Lung (tissue), 12 donors: ENCODE data around the gene UBE2L5. TPM values are rescaled to one million over a fixed set of nuclear protein-coding genes. Genes with fewer than 3 reads are reported as not detected.
"Not testable (repeated sequence)": the region's sequence is repeated elsewhere in the genome, so short reads cannot be mapped to it uniquely, and the experiment has no call there.

ENCODE experiments used
- ATAC-seq: fragments of 200-7000 bp; cut with Tn5 transposase; one replicate; pipeline ENCODE4 v1.9.1; 2020; ENCODE audit warnings: moderate number of reproducible peaks; ENCODE audit not compliant: insufficient read depth, low FRiP score
- DNase-seq, 3 donors: peaks; one replicate each; pipeline ENCODE4 v3.0.0-alpha.2; 2013 to 2017
- H3K27ac ChIP-seq, 2 donors: one replicate each; pipeline ENCODE4 v1.5.1; 2013; ENCODE audit warnings: mild to moderate bottlenecking in 2 of 2, moderate library complexity in 2 of 2, control low read depth in 1 of 2, inconsistent platforms in 1 of 2, low read depth in 1 of 2, low read length in 1 of 2
- H3K27me3 ChIP-seq, 3 donors: one replicate each; pipeline ENCODE4 v1.5.1; 2013; ENCODE audit warnings: low read length in 2 of 3; ENCODE audit not compliant: control insufficient read depth in 3 of 3, insufficient read depth in 3 of 3
- H3K36me3 ChIP-seq, 4 donors: one replicate each; pipeline ENCODE4 v1.5.1; 2013; ENCODE audit warnings: low read length in 4 of 4, mild to moderate bottlenecking in 1 of 4, moderate library complexity in 1 of 4; ENCODE audit not compliant: control insufficient read depth in 4 of 4, insufficient read depth in 4 of 4
- H3K4me1 ChIP-seq, 5 donors: one replicate each; pipeline ENCODE4 v1.5.1; 2013; ENCODE audit warnings: low read length in 5 of 5, mild to moderate bottlenecking in 2 of 5, moderate library complexity in 1 of 5; ENCODE audit not compliant: control insufficient read depth in 5 of 5, insufficient read depth in 5 of 5
- H3K4me3 ChIP-seq: one replicate; pipeline ENCODE4 v1.5.1; 2013; ENCODE audit warnings: mild to moderate bottlenecking, control low read depth, moderate library complexity
- H3K9ac ChIP-seq, 2 donors: one replicate each; pipeline ENCODE4 v1.5.1; 2013; ENCODE audit warnings: low read length in 2 of 2, control low read depth in 1 of 2; ENCODE audit not compliant: insufficient read depth in 1 of 2
- H3K9me3 ChIP-seq, 4 donors: one replicate each; pipeline ENCODE4 v1.5.1; 2013; ENCODE audit warnings: low read length in 3 of 4, mild to moderate bottlenecking in 1 of 4, moderate library complexity in 1 of 4; ENCODE audit not compliant: control insufficient read depth in 4 of 4, insufficient read depth in 3 of 4
- CTCF ChIP-seq: IDR thresholded peaks from 2 replicates; pipeline ENCODE4 v1.5.1; 2012; ENCODE audit warnings: mild to moderate bottlenecking; ENCODE audit errors: control extremely low read depth, extremely low read depth
- WGBS, 2 donors: extraction: QIAGEN DNeasy Blood & Tissue Kit; methylation state at CpG; one replicate each; pipeline ENCODE4 v1.1.7; 2013; 5-methylcytosine and 5-hydroxymethylcytosine counted together
- polyA plus RNA-seq, 2 donors: library from polyadenylated mRNA; stranded (reverse); fragments of 200-250 nt; gene quantifications; one replicate each; pipeline ENCODE4 v1.2.1, GENCODE V29; 2013
- total RNA-seq, 2 donors: library from RNA; depleted of rRNA in 1 of 2; stranded (reverse); fragments of >200 nt in 1 of 2; gene quantifications; one replicate each; pipeline ENCODE4 v1.2.1, GENCODE V29; 2014 to 2021
- donor health status: control.
- donor health status: control.
- donor health status: Bipolar disorder and iron deficiency.
- donor health status: healthy.
- donor health status: DM: yes; HTN: yes; CAD: no.

UBE2L5 gene
- total and polyA plus RNA-seq, 4 donors = 0.06 TPM; not detected in 3

GRCh38 chr13:30440910-30441703 is 18.8 kb downstream of the UBE2L5 start:
- no peak overlapping the region for H3K27ac ChIP-seq
- WGBS, 2 donors = 57 to 67% methylated on average over 8 of the region's 8 CpGs
- H3K9ac ChIP-seq = no peak overlapping the region
- no peak overlapping the region for H3K4me3 ChIP-seq
- no peaks in the 10 kb centered on the region for H3K9me3 ChIP-seq
- peaks cover 0 to 8% (median 0%) of the 10 kb centered on the region in 3 donors for H3K27me3 ChIP-seq
- no peak for TF ChIP-seq CTCF
- peaks cover 0 to 7% (median 0%) of the 10 kb centered on the region in 5 donors for H3K4me1 ChIP-seq
- DNase-seq = no peak
- ATAC-seq = no peak
- no peaks in the 10 kb centered on the region for H3K36me3 ChIP-seq

GRCh38 chr13:30442926-30443325 is 20.6 kb downstream of the UBE2L5 start:
- Histone ChIP-seq H3K27me3 (no peaks in the 10 kb centered on the region), H3K9ac (no peak overlapping the region), H3K4me1 (peaks cover 0 to 10% (median 0%) of the 10 kb centered on the region in 5 donors), H3K27ac (no peak overlapping the region), H3K36me3 (no peaks in the 10 kb centered on the region), H3K4me3 (no peak overlapping the region), H3K9me3 (no peaks in the 10 kb centered on the region)
- DNase-seq (no peak), ATAC-seq (no peak)
- no peak for TF ChIP-seq CTCF
- WGBS, 2 donors = 79 to 90% methylated on average over 5 of the region's 5 CpGs

DNA sequence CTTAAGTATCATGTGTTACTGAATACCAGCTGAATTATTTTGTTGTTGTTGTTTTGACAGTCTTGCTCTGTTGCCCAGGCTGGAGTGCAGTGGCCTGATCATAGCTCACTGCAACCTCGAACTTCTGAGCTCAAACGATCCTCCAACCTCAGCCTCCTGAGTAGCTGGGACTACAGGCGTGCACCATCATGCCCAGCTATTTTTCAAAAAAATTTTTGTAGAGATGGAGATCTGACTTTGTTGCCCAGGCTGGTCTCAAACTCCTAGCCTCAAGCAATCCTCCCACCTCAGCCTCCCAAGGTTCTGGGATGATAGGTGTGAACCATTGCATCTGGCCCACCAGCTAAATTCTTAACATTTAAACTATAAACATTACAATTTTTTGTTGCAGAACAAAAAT is 21.2 kb downstream of the UBE2L5 start:
- ATAC-seq, H3K36me3 ChIP-seq, H3K4me3 ChIP-seq, H3K9ac ChIP-seq, H3K27me3 ChIP-seq, H3K9me3 ChIP-seq, DNase-seq, H3K27ac ChIP-seq: not testable (repeated sequence)
- WGBS, 2 donors = 88 to 97% methylated on average over 3 of the region's 3 CpGs
- peaks cover 0 to 10% (median 0%) of the 10 kb centered on the region in 5 donors for H3K4me1 ChIP-seq

DNA sequence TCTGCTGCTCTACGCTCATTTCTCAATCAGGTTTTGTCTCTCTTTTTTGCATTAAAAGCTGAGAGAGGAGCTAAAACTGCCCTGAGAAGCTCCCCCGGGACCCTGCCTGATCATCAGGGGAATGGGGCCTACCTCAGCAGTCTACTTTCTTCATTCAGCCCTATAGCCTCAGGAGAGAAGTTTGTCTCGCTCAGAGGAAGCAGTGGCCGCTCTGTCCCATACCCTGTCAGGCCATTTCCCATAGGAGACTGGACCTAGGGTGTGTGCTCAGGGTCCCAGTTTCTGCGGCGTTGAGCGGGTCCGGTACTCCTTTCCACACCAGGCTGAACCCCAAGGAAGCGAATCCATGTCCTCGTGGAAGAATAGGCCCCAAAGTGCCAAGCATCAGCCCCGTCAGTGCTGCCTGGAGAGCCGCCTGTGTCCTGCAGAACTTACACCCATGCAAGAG is 21.7 kb downstream of the UBE2L5 start:
- H3K36me3 ChIP-seq = no peaks in the 10 kb centered on the region
- 93 to 96% methylated on average over 12 of the region's 12 CpGs for WGBS, 2 donors
- no peak for TF ChIP-seq CTCF
- no peak overlapping the region for H3K4me3 ChIP-seq
- no peak overlapping the region for H3K9ac ChIP-seq
- peaks cover 0 to 10% (median 0%) of the 10 kb centered on the region in 5 donors for H3K4me1 ChIP-seq
- DNase-seq (no peak), ATAC-seq (no peak)
- no peak overlapping the region for H3K27ac ChIP-seq
- H3K27me3 ChIP-seq = no peaks in the 10 kb centered on the region
- H3K9me3 ChIP-seq = no peaks in the 10 kb centered on the region
